G401 (cell line): ENCODE measurements around the gene ZFYVE26. TPM values are rescaled to one million over a fixed set of nuclear protein-coding genes. Genes with fewer than 3 reads are reported as not detected.
A peak's percentile ranks its signal among the peaks of the same experiment; 100 is the strongest.

ENCODE experiments used
- DNase-seq: peaks from one replicate; pipeline ENCODE4 v3.0.0-alpha.2; 2015; ENCODE audit warnings: low spot score
- in situ Hi-C: cut with HindIII; loops from 2 replicates; pipeline ENCODE4 v1.10.0; 2016; ENCODE audit warnings: low sequenced_read_pairs, mixed read lengths
- total RNA-seq: library from RNA; depleted of rRNA; stranded (reverse); fragments of >200 nt; shearing (Covaris generic); gene quantifications from 2 replicates; pipeline ENCODE4 v1.2.3, GENCODE V29; 2014; rRNA removed

The ZFYVE26 gene
- total RNA-seq, result 58.9 and 93.4 TPM in 2 replicates

GRCh38 chr14:67816326-67817002 is at the start of gene ZFYVE26:
TSS of gene ZFYVE26 (minus strand) at chr14:67816590. CDS start at chr14:67815963, 627 bp downstream.
- in situ Hi-C loops, result no loop called here

DNA sequence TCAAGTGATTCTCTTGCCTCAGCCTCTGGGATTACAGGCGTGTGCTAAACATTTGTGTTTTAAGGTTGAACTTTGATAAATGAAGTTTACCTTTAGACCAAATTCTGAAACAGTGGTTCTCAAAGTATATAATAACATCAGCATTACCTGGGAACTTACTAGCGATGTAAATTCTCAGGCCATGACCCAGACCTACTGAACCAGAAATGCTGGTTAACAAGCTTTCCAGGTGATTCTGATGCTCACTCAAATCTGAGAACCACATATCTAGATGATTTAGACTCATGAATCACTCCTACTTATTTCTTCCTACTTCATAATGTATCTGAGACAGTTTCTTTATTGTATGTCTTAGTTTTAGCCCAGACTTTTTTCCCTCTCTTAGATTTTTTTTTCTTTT is 46.8 kb upstream of the ZFYVE26 start:
- in situ Hi-C loops, result no loop called here
- no peak for DNase-seq

More at GRCh38 chr14:67816326-67817002, at the start of gene ZFYVE26:
- peak; percentile 100 for DNase-seq

GRCh38 chr14:67859169-67859749 is 42.9 kb upstream of the ZFYVE26 start:
- in situ Hi-C loops, result no loop called here
- no peak for DNase-seq

GRCh38 chr14:67857778-67858350 is 41.5 kb upstream of the ZFYVE26 start:
- in situ Hi-C loops, result no loop called here
- DNase-seq, result peak; percentile 27

GRCh38 chr14:67856827-67857226 is 40.4 kb upstream of the ZFYVE26 start:
- no peak for DNase-seq
- in situ Hi-C loops, result no loop called here

- in situ Hi-C loops, result no loop called here
- no peak for DNase-seq
These were observed 37.3 kb upstream of the ZFYVE26 start for GRCh38 chr14:67853715-67854114.

DNA sequence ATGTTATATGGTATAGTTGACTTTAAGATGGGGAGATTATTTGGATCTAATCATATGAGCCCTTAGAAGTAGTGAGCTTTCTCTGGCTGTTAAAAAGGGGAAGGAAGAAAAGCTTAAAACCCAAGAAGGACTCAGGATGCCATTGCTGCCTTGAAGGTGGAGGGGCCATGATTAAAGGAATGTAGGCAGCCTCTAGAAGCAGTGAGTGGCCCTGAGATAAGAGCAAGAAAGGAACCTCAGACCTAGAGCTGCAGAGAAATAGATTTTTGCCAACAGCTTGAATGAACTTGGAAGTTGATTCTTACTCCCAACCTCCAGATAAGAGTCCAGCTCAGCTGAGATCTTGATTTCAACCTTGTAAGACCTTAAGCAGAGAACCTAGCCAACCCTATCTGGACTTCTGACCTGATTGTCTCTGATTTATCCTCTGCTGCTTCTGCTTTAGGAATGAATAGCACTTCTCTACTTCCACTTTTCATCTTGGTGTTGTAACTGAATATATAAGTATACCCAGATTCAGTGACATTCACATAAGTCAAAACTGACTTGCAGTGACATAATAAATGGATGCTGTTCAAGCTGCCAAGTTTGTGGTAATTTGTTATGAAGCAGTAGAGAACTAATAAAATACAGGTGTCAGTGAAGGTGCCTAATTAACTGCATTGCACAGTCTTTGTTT is 36.7 kb upstream of the ZFYVE26 start:
- in situ Hi-C loops, result no loop called here

GRCh38 chr14:67851785-67852410 is 35.5 kb upstream of the ZFYVE26 start:
- DNase-seq, result no peak
- in situ Hi-C loops, result no loop called here

More for the DNA sequence above, 36.7 kb upstream of the ZFYVE26 start:
- DNase-seq, result no peak

DNA sequence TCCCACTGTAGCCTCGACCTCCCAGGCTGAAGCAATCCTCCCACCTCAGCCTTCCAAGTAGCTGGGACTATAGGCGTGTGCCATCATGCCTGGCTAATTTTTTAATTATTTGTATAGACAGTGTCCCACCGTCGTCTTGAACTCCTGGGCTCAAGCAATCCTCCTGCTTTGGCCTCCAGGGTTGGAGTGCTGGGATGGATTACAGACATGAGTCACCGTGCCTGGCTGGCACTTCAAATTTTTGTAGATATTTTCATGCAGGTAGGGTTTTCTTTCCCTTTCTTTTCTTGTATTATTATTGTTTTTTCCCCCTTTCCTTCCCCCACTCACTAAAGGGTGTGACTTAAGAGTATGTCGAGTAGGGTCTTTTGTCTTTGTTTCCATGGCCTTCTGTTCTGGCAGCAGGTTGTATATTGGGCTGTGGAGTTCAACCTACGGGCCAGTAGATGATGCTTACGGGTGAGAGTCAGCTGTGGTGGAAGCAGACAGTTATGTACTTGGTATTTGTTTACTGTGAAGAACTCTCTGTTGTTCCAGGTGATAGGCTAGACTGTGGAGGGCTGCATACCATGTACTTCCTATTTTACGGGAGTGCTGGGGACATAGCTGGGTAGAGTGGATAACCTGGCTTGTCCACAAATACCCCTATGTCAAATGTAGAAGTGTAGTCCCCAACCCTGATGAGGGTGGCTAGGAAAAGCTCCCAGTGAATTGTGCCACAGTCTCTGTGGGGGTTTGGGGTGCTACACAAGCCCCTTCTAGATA is 33.9 kb upstream of the ZFYVE26 start:
- DNase-seq, result no peak
- in situ Hi-C loops, result no loop called here

GRCh38 chr14:67846029-67846610 is 29.7 kb upstream of the ZFYVE26 start:
- in situ Hi-C loops, result no loop called here

DNA sequence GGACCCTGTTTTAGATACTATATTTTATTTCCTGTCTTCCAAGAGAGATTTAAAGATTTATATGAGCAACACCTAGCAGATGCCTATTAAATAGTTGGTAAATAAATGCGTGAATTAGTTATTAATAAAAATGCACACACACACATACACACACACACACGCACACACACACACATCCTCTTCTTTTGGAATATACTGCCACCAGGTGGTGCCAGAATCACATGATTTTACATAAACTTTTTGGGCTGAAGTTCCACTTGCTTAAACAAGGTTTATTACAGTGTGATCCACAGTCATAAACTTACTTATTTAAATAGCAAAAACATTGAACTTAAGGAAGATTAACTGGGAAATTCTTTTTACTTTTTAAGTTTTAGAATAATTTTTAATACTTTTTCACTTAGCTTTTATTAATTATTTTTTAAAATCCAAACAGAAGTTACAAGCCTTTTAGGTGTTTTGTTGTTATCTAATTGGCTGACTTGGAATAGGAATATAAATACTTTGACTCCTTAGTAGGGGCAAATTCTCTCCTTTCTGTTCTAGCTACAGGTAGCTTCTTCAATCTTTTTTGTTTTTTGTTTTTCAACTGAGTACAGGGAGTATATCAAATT is 20.7 kb upstream of the ZFYVE26 start:
- in situ Hi-C loops, result no loop called here
- DNase-seq, result peak; percentile 43

More at GRCh38 chr14:67846029-67846610, 29.7 kb upstream of the ZFYVE26 start:
- no peak for DNase-seq

DNA sequence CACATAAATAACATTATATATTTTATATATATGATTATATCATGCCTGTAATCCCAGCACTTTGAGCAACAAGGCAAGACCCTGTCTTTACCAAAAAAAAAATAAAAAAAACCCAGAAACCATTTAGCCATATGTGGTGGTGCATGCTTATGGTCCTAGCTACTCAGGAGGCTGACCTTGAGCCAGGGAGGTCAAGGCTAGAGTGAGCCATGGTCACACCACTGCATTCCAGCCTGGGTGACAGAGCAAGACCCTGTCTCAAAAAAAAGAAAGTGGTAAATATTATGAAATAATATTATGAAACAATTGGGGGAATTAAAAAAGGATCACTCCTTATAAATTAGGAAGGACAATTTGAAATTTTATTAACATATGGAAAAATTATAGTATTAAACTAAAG is 19.2 kb upstream of the ZFYVE26 start:
- no peak for DNase-seq
- in situ Hi-C loops, result no loop called here

- DNase-seq, result no peak
These were observed 17.0 kb upstream of the ZFYVE26 start for GRCh38 chr14:67833403-67833802.

DNA sequence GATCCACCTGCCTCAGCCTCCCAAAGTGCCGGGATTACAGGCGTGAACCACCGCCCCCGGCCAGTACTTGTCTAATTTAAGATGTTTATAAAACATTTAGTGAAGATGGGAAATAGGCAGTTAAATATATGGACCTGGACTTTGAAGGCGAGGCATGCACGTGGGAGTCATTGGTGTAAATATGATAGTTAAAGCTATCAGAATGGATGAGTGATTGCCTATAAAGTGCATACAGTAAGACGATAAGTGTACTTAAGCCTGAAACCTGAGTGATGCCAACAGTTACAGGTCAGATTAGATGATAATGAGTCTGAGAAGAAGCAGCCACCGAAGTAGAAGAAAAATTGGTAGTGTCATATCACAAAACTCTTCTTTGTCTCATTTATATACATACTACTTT is 14.7 kb upstream of the ZFYVE26 start:
- no peak for DNase-seq
- in situ Hi-C loops, result no loop called here

More at GRCh38 chr14:67833403-67833802, 17.0 kb upstream of the ZFYVE26 start:
- in situ Hi-C loops, result no loop called here

- peak; percentile 52 for DNase-seq
- in situ Hi-C loops, result no loop called here
These were observed 4.7 kb upstream of the ZFYVE26 start for GRCh38 chr14:67821121-67821520.

DNA sequence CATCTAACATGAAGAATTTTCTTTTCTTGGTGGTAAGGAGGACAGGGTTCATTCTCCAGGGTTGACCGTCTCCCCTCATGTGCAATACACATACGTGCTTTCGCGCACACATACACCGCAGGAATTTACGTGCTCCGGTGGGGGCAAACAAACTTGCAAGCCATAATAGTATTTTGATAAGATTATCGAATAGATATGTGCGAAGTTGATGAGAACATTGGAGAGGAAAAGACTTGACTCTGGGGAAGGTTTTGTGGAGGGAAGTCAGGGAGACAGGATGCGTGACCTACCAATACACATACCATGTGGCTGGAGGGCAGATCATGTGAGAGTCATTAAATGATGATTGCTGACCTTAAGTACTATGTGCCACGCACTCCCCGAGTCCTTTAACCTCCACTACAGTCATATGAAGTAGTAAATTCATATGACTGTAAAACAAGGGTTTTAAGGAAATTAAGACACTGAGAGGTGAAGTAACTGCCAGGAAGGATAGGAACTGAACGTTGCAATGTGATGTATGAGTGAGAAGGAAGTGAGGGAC is 4.1 kb upstream of the ZFYVE26 start:
- in situ Hi-C loops, result no loop called here
- DNase-seq, result peak; percentile 78

DNA sequence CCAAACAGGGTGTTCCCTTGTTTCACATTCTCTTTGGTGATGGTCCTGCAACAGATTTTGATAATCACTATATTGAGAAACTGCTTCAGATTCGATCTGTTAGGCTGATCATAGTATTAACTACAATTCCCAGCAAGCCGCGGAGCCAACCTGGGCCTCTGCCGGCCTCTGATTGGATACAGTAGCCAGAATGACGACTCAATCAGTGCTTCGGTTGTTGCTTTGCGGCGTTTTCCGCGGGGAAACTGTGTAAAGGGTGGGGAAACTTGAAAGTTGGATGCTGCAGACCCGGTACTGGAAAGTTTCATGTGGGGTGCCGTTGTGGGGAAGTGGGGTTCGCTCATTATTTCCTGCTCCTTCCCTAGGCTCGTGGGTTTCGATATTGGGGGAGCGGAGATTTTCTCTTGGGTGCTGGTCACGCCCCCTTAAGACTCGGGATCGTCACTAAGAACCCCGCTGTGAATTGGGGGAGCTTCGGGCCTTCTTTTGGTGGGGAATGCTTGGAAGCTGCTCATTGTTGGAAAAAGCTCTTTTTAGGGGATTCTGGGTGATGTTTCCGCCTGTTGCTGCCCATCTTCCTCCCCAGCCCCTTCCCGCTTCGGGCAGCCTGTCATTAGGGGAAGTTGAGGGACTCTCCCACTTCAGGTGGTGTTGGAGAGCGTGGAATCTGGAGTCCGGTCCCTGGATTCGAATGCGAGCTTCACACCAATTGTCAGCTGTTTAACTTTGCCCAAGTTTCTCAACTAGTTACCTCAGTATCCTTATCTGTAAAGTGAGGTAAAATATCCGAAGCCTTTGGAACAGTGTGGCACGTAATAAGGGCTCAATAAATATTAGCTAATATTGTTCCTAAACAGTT is 3.4 kb upstream of the ZFYVE26 start, which contains the start of gene RAD51B:
TSS of gene RAD51B (plus strand) at position 217 of the 859 bp plus-strand sequence.
- peak; percentile 90 for DNase-seq
- in situ Hi-C loops, result no loop called here
